GM12892 (cell line): ENCODE results near the gene ITGA7.

Experiments used
- DNase-seq: peaks from one replicate; pipeline ENCODE4 v3.0.0; 2011; ENCODE audit not compliant: insufficient read length
- FAIRE-seq: peaks from 2 replicates; lab custom pipeline; 2011; peaks lifted over from hg19 to GRCh38; lab: Jason Lieb, UNC
- POLR2A ChIP-seq: IDR thresholded peaks from 2 replicates; pipeline ENCODE4 v1.6.1; 2011; ENCODE audit warnings: low read depth, low read length, control low read depth
- POLR2AphosphoS5 ChIP-seq: IDR thresholded peaks from 2 replicates; pipeline ENCODE4 v1.6.1; 2011; ENCODE audit warnings: low read depth, low read length, control low read depth
- TAF1 ChIP-seq: IDR thresholded peaks from 2 replicates; pipeline ENCODE4 v1.6.1; 2011; ENCODE audit warnings: low read depth, mild to moderate bottlenecking, control low read depth, low read length, borderline replicate concordance

The ITGA7 gene

GRCh38 chr12:55700255-55701018 is 7.3 kb downstream of the ITGA7 start:
- DNase-seq (no peak), FAIRE-seq (no peak)
- TF ChIP-seq TAF1 (no peak), POLR2A (no peak), POLR2AphosphoS5 (no peak)

- FAIRE-seq = no peak
Observed at GRCh38 chr12:55699471-55700055, 8.1 kb downstream of the ITGA7 start.

GRCh38 chr12:55698965-55699364 is 8.7 kb downstream of the ITGA7 start:
- DNase-seq (no peak), FAIRE-seq (no peak)
- TF ChIP-seq TAF1 = no peak
- no peak for TF ChIP-seq POLR2A
- TF ChIP-seq POLR2AphosphoS5 = no peak

More at GRCh38 chr12:55699471-55700055, 8.1 kb downstream of the ITGA7 start:
- TF ChIP-seq TAF1 = no peak
- no peak for TF ChIP-seq POLR2A
- TF ChIP-seq POLR2AphosphoS5 = no peak
- DNase-seq = no peak

- no peak for TF ChIP-seq POLR2AphosphoS5
- TF ChIP-seq POLR2A = no peak
- no peak for TF ChIP-seq TAF1
- FAIRE-seq (no peak), DNase-seq (no peak)
Observed at GRCh38 chr12:55698241-55698955, 9.3 kb downstream of the ITGA7 start.

- DNase-seq (no peak), FAIRE-seq (no peak)
Observed at GRCh38 chr12:55697686-55698085, 10.0 kb downstream of the ITGA7 start.

GRCh38 chr12:55696796-55697462 is 10.8 kb downstream of the ITGA7 start:
- no peak for TF ChIP-seq POLR2AphosphoS5
- no peak for TF ChIP-seq TAF1
- TF ChIP-seq POLR2A = no peak
- FAIRE-seq (no peak), DNase-seq (peak; percentile 5)

More at GRCh38 chr12:55697686-55698085, 10.0 kb downstream of the ITGA7 start:
- TF ChIP-seq POLR2A (no peak), TAF1 (no peak), POLR2AphosphoS5 (no peak)

GRCh38 chr12:55696141-55696540 is 11.6 kb downstream of the ITGA7 start:
- FAIRE-seq (no peak), DNase-seq (no peak)
- TF ChIP-seq POLR2A (no peak), TAF1 (no peak), POLR2AphosphoS5 (no peak)

GRCh38 chr12:55695349-55695748 is 12.4 kb downstream of the ITGA7 start:
- TF ChIP-seq TAF1 (no peak), POLR2A (no peak), POLR2AphosphoS5 (no peak)
- DNase-seq = no peak
- no peak for FAIRE-seq

GRCh38 chr12:55694651-55695050 is 13.1 kb downstream of the ITGA7 start:
- TF ChIP-seq POLR2A (no peak), POLR2AphosphoS5 (no peak), TAF1 (no peak)
- no peak for FAIRE-seq
- no peak for DNase-seq

GRCh38 chr12:55694188-55694515 is 13.6 kb downstream of the ITGA7 start:
- TF ChIP-seq POLR2A (no peak), POLR2AphosphoS5 (no peak), TAF1 (no peak)
- no peak for FAIRE-seq
- DNase-seq = no peak

- no peak for DNase-seq
- TF ChIP-seq POLR2AphosphoS5 (no peak), POLR2A (no peak), TAF1 (no peak)
- FAIRE-seq = no peak
Observed at GRCh38 chr12:55693323-55694187, 14.1 kb downstream of the ITGA7 start.
